Upper lobe of left lung (tissue), 4 donors: ENCODE measurements around the gene CTCF.

Experiments
- CTCF ChIP-seq, 6 experiments: fragments of 450-650 bp in 4 of 6; fragments of 200-600 bp in 2 of 6; sonication (generic) in 2 of 6; IDR thresholded peaks; one replicate each; pipeline ENCODE4 v1.5.1; 2016 to 2019; ENCODE audit warnings: antibody characterized with exemption in 6 of 6
- EP300 ChIP-seq, 4 donors: sonication (generic); formaldehyde crosslinking; IDR thresholded peaks; one replicate each; pipeline ENCODE4 v1.5.1; 2017; ENCODE audit warnings: antibody characterized with exemption in 4 of 4, control low read depth in 2 of 4
- POLR2A ChIP-seq, 4 donors: fragments of 450-650 bp; IDR thresholded peaks; one replicate each; pipeline ENCODE4 v1.5.1; 2016 to 2017; ENCODE audit warnings: antibody characterized with exemption in 4 of 4, mild to moderate bottlenecking in 2 of 4

- TF ChIP-seq CTCF (IDR thresholded peaks at IDR 0.05): no peak
- no peak for TF ChIP-seq POLR2A (IDR thresholded peaks at IDR 0.05)
- TF ChIP-seq EP300 (IDR thresholded peaks at IDR 0.05): no peak
These were observed 1.4 kb upstream of the CTCF start for GRCh38 chr16:67560827-67561342.
